HUES48 (cell line): Measurements from ENCODE around the gene GASK1A.

Source experiments
- H3K27ac ChIP-seq: one replicate; pipeline ENCODE4 v1.7.0; 2013; ENCODE audit warnings: low read depth, low read length, inconsistent platforms
- H3K27me3 ChIP-seq: 2 replicates; pipeline ENCODE4 v1.6.1; 2013; ENCODE audit warnings: mild to moderate bottlenecking, low read length; ENCODE audit not compliant: control insufficient read depth, insufficient read depth
- H3K36me3 ChIP-seq: 2 replicates; pipeline ENCODE4 v1.6.1; 2013; ENCODE audit warnings: low read length; ENCODE audit not compliant: control insufficient read depth, insufficient read depth
- H3K4me1 ChIP-seq: 2 replicates; pipeline ENCODE4 v1.6.1; 2013; ENCODE audit warnings: mild to moderate bottlenecking, low read length; ENCODE audit not compliant: control insufficient read depth, insufficient read depth
- H3K4me3 ChIP-seq: 2 replicates; pipeline ENCODE4 v1.5.1; 2013; ENCODE audit warnings: mild to moderate bottlenecking, low read depth, low read length
- H3K9ac ChIP-seq: 2 replicates; pipeline ENCODE4 v1.6.1; 2013; ENCODE audit warnings: mild to moderate bottlenecking, low read depth, low read length, moderate library complexity
- H3K9me3 ChIP-seq: 2 replicates; pipeline ENCODE4 v1.6.1; 2013; ENCODE audit warnings: low read length; ENCODE audit not compliant: control insufficient read depth, insufficient read depth

The GASK1A gene

DNA sequence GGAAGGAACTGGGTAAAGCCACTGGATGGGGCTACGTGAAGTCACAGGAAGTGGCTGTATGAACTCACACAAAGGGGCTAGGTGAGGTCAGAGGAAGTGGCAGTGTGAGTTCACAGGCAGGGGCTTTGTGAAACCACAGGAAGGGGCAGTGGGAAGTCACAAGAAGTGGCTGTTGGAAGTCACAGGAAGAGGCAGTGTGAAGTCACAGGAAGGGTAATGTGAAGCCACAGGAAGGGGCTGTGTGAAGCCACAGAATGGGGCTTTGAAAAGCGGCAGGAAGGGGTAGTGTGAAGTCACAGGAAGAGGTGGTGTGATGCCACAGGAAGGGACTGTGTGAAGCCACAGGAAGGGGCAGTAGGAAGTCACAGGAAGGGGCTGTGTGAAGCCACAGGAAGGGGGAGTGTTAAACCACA, 34.6 kb downstream of the GASK1A start:
- Histone ChIP-seq H3K27ac (no peak overlapping the region), H3K36me3 (no peaks in the 10 kb centered on the region), H3K4me3 (no peak overlapping the region), H3K27me3 (no peaks in the 10 kb centered on the region), H3K9me3 (0 out of 2 replicates have a peak, but pooled peaks cover 11% of the 10 kb centered on the region), H3K4me1 (no peaks in the 10 kb centered on the region), H3K9ac (no peak overlapping the region)

DNA sequence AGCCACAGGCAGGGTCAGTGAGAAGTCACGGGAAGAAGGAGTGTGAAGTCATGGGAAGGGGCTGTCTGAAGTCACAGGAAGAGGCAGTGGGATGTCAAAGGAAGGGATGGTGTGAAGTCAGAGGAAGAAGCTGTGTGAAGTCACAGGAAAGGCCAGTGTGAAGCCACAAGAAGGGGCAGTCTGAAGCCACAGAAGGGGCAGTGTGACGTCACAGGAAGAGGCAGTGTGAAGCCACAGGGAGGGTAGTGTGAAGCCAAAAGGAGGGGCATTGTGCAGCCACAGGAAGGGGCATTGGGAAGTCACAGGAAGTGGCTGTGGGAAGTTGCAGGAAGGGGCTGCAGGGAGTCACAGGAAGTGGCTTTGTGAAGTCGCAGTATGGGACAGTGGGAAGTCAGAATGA, 35.1 kb downstream of the GASK1A start:
- Histone ChIP-seq H3K27ac (no peak overlapping the region), H3K9ac (no peak overlapping the region), H3K4me3 (no peak overlapping the region), H3K9me3 (0 out of 2 replicates have a peak, but pooled peaks cover 11% of the 10 kb centered on the region), H3K4me1 (no peaks in the 10 kb centered on the region), H3K27me3 (no peaks in the 10 kb centered on the region), H3K36me3 (no peaks in the 10 kb centered on the region)

DNA sequence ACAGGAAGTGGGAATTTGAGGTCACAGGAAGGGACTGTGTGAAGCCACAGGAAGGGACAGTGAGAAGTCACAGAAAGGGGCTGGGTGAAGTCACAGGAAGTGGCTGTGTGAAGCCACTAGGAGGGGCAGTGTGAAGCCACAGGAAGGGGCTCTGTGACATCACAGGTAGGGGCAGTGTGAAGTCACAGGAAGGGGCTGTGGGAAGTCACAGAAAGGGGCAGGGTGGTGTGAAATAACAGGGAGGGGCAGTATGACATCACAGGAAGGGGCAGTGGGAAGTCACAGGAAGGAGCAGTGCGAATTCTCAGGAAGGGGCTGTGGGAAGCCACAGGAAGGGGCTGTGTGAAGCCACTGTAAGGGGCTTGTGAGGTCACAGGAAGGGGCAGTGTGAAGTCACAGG, 35.8 kb downstream of the GASK1A start:
- Histone ChIP-seq H3K9me3 (0 out of 2 replicates have a peak, but pooled peaks cover 11% of the 10 kb centered on the region), H3K27me3 (no peaks in the 10 kb centered on the region), H3K9ac (no peak overlapping the region), H3K27ac (no peak overlapping the region), H3K36me3 (no peaks in the 10 kb centered on the region), H3K4me1 (no peaks in the 10 kb centered on the region), H3K4me3 (no peak overlapping the region)

DNA sequence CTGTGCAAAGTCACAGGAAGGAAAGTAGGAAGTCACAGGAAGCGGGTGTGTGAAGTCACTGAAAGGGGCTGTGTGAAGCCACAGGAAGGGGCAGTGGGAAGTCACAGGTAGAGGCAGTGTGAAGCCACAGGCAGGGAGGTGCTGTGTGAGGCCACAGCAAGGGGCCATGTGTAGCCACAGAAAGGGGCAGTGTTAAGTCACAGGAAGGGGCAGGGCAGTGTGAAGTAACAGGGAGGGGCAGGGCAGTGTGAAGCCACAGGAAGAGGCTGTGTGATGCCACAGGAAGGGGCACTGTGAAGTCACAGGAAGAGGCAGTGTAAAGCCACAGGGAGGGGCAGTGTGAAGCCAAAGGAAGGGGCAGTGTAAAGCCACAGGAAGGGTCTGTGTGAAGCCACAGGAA, 36.5 kb downstream of the GASK1A start:
- Histone ChIP-seq H3K27ac (no peak overlapping the region), H3K4me1 (no peaks in the 10 kb centered on the region), H3K4me3 (no peak overlapping the region)

DNA sequence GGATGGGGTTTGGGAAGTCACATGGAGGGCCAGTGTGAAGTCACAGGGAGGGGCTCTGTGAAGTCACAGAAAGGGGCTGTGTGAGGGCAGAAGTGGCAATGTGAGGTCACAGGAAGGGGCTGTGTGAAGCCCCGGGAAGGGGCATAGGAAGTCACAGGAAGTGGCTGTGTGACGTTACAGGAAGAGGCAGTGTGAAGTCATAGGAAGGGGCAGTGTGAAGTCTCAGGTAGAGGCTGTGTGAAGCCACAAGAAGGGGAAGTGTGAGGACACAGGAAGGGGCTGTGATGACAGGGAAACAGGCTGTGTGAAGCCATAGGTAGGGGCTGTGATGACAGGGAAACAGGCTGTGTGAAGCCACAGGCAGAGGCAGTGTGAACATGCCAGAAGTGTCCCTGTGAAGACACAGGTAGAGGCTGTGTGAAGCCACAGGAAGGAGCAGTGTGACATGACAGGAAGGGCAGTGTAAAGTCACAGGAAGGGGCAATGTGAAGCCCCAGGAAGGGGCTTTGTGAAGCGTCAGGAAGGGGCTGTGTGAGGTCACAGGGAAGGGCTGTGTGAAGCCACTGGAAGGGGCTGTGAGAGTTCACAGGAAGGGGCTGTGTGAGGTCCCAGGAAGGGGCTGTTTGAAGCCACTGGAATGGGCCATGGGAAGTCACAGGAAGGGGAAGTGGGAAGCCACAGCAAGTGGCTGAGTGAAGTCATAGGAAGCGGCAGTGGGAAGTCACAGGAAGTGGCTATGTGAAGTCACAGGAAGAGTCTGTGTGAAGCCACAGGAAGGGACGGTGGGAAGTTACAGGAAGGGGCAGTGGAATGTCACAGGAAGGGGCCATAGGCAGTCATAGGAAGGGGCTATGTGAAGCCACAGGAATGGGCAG, 37.1 kb downstream of the GASK1A start:
- no peak overlapping the region for H3K4me3 ChIP-seq
- no peaks in the 10 kb centered on the region for H3K27me3 ChIP-seq
- no peaks in the 10 kb centered on the region for H3K4me1 ChIP-seq
- H3K9ac ChIP-seq = no peak overlapping the region
- H3K27ac ChIP-seq = no peak overlapping the region
- no peaks in the 10 kb centered on the region for H3K36me3 ChIP-seq
- 0 out of 2 replicates have a peak, but pooled peaks cover 11% of the 10 kb centered on the region for H3K9me3 ChIP-seq

More for the DNA sequence above, 36.5 kb downstream of the GASK1A start:
- H3K27me3 ChIP-seq = no peaks in the 10 kb centered on the region
- H3K36me3 ChIP-seq = no peaks in the 10 kb centered on the region
- H3K9ac ChIP-seq = no peak overlapping the region
- H3K9me3 ChIP-seq = 0 out of 2 replicates have a peak, but pooled peaks cover 11% of the 10 kb centered on the region

DNA sequence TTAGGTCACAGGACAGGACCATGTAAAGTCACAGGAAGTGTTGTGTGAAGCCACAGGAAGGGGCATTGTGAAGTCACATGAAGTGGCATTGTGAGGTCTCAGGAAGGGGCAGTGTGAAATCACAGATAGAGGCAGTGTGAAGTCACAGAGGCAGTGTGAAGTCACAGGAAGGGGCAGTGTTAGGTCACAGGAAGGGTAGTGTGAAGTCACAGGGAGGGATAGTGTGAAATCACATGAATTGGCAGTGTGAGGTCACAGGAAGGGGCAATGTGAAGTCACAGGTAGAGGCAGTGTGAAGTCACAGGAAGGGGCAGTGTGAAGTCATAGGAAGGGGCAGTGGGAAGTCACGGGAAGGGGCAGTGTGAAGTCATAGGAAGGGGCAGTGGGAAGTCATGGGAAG, 37.9 kb downstream of the GASK1A start:
- Histone ChIP-seq H3K27ac (no peak overlapping the region), H3K36me3 (no peaks in the 10 kb centered on the region), H3K9ac (no peak overlapping the region), H3K27me3 (no peaks in the 10 kb centered on the region), H3K4me1 (no peaks in the 10 kb centered on the region), H3K4me3 (no peak overlapping the region), H3K9me3 (0 out of 2 replicates have a peak, but pooled peaks cover 11% of the 10 kb centered on the region)

DNA sequence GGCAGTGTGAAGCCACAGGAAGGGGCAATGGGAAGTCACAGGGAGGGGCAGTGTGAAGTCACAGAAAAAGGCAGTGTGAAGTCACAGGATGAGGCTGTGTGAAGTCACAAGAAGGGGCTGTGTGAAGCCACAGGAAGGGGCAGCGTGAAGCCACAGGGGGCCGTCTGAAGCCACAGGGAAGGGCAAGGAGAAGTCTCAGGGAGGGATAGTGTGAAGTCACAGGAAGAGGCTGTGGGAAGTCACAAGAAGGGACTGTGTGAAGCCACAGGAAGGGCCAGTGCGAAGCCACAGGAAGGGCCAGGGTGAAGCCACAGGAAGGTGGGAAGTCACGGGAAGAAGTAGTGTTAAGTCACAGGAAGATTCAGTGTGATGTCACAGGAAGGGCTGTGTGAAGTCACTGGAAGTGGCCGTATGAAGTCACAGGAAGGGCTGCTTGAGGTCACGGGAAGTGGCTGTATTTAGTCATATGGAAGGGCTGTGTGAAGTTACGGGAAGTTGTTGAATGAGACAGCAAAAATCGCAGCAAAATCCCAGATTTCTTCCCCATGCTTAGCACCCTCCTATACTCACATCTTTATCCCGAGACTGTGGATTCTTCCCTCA, 38.6 kb downstream of the GASK1A start:
- no peaks in the 10 kb centered on the region for H3K4me1 ChIP-seq
- 0 out of 2 replicates have a peak, but pooled peaks cover 11% of the 10 kb centered on the region for H3K9me3 ChIP-seq
- H3K9ac ChIP-seq = no peak overlapping the region
- H3K27ac ChIP-seq = no peak overlapping the region
- no peaks in the 10 kb centered on the region for H3K27me3 ChIP-seq
- no peaks in the 10 kb centered on the region for H3K36me3 ChIP-seq
- H3K4me3 ChIP-seq = no peak overlapping the region

DNA sequence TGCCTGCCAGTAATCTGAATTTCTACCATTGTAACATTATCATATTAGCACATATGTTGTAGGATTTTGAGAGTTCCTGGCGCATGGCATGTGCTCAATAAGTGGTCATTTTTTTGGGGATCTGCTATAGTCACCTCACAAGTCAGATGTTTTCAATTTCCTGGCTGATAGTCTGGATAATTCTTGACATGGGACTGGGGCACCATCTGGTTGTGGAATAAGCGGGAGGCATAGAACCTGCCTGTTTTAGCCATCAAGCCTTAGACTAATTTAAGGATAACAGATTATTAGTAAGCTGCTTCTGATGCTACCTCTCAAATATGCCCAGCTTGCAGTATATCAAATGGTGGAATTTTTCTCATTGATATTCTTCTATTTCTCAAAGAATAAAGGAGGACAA, 39.1 kb downstream of the GASK1A start:
- H3K9me3 ChIP-seq = 0 out of 2 replicates have a peak, but pooled peaks cover 9% of the 10 kb centered on the region
- no peaks in the 10 kb centered on the region for H3K4me1 ChIP-seq
- no peak overlapping the region for H3K9ac ChIP-seq
- no peak overlapping the region for H3K27ac ChIP-seq
- no peaks in the 10 kb centered on the region for H3K36me3 ChIP-seq
- H3K27me3 ChIP-seq = no peaks in the 10 kb centered on the region
- H3K4me3 ChIP-seq = no peak overlapping the region

DNA sequence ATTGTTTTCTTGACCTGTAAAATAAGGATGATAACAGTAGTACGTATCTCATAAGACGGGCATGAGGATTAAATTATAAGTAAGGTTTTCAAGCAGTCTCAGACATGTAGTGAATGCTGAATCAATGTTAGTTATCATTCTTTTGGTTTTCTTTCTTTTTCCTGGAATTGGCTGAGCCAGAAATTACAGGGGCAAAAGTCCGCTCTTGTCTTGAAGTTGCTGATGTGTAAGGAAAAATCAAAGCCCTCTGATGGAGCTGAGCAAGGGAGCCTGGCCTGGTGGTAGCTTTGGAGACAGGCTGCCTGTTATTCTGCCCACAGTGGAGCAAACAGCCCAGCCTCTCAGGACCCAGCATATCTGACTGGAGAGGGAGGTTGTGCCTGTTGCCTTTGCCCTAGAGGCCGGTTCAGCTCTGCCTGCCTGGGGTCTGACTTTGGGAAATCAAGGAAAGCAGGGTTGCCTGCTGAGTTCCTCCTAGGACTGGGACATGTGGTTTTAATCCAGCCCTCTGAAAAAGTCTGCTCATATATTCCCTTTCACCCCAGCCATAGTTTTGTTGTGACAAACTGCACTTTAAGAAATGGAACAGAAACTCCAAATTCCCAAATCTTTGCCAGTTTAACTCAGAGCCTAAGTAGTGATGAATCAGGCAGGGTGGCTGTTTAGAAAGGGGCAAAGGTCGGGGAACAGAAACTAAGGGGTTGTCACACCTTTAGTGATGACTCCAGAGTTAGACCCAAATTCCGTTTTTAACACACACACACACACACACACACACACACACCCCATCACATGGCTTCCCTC, 40.1 kb downstream of the GASK1A start:
- H3K9ac ChIP-seq = no peak overlapping the region
- no peak overlapping the region for H3K27ac ChIP-seq
- H3K4me1 ChIP-seq = 0 out of 2 replicates have a peak, but pooled peaks cover 3% of the 10 kb centered on the region
- H3K36me3 ChIP-seq = no peaks in the 10 kb centered on the region
- H3K9me3 ChIP-seq = no peaks in the 10 kb centered on the region
- H3K27me3 ChIP-seq = no peaks in the 10 kb centered on the region
- no peak overlapping the region for H3K4me3 ChIP-seq

DNA sequence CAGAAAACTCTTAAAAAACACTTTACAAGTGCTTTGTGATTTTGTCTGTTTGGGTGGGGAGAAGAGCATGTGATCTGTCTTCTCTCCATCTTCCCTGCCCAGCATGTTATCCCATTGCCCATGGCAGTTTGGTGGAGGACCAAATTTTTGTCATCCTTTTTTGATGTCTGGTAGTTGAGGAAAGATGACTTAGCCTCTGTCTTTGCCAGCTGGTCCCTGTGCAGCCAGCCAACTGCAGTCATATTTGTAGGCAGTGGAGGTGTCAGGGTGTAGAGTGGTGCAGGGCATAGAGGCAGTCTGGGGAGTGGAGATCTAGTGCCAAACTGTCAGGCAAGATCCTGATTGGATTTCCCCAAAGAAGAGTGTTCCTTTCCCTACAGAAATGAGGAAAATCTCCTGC, 40.7 kb downstream of the GASK1A start:
- H3K9me3 ChIP-seq = no peaks in the 10 kb centered on the region
- H3K4me3 ChIP-seq = no peak overlapping the region
- no peak overlapping the region for H3K27ac ChIP-seq
- no peaks in the 10 kb centered on the region for H3K27me3 ChIP-seq
- no peaks in the 10 kb centered on the region for H3K36me3 ChIP-seq
- H3K9ac ChIP-seq = no peak overlapping the region
- 0 out of 2 replicates have a peak, but pooled peaks cover 3% of the 10 kb centered on the region for H3K4me1 ChIP-seq
